Keratinocyte (primary cell): Measurements from ENCODE around the gene TMEM229B. TPM values are rescaled to one million over a fixed set of nuclear protein-coding genes. Genes with fewer than 3 reads are reported as not detected.

Experiments used
- DNase-seq: peaks from one replicate; pipeline ENCODE4 v3.0.0-alpha.2; 2011; ENCODE audit warnings: low read depth, missing footprints, low spot score
- FAIRE-seq: peaks from 2 replicates; lab custom pipeline; 2011; peaks lifted over from hg19 to GRCh38; lab: Jason Lieb, UNC
- H2AFZ ChIP-seq: 2 replicates; pipeline ENCODE4 v1.6.0; 2012; ENCODE audit warnings: low read length, control low read depth, inconsistent platforms; ENCODE audit not compliant: control insufficient read depth
- H3K27ac ChIP-seq: 2 replicates; pipeline ENCODE4 v1.5.1; 2011; ENCODE audit warnings: low read length; ENCODE audit not compliant: control insufficient read depth, insufficient read depth
- H3K27me3 ChIP-seq: 3 replicates; pipeline ENCODE4 v1.6.0; 2011; ENCODE audit warnings: low read length; ENCODE audit not compliant: control insufficient read depth, insufficient read depth; ENCODE audit errors: extremely low read depth
- H3K36me3 ChIP-seq, 2 experiments: 2 replicates in 1 of 2; 3 replicates in 1 of 2; pipeline ENCODE4 v1.5.1; 2011; ENCODE audit warnings: low read length in 2 of 2, mild to moderate bottlenecking in 1 of 2; ENCODE audit not compliant: control insufficient read depth in 2 of 2, insufficient read depth in 2 of 2; ENCODE audit errors: extremely low read depth in 1 of 2
- H3K4me1 ChIP-seq: 3 replicates; pipeline ENCODE4 v1.5.1; 2011; ENCODE audit warnings: low read length; ENCODE audit not compliant: control insufficient read depth, insufficient read depth; ENCODE audit errors: extremely low read depth
- H3K4me2 ChIP-seq: 3 replicates; pipeline ENCODE4 v1.6.0; 2011; ENCODE audit warnings: low read depth, low read length; ENCODE audit not compliant: control insufficient read depth, insufficient read depth; ENCODE audit errors: extremely low read depth
- H3K4me3 ChIP-seq, 3 experiments: fragments of 200-600 bp in 1 of 3; sonication (generic) in 1 of 3; 2 replicates in 2 of 3; 3 replicates in 1 of 3; pipeline ENCODE4 v1.5.1; 2011 to 2016; ENCODE audit warnings: low read length in 3 of 3, mild to moderate bottlenecking in 3 of 3, control low read depth in 2 of 3, inconsistent platforms in 1 of 3, low read depth in 1 of 3, mixed read lengths in 1 of 3, mixed run types in 1 of 3, moderate library complexity in 1 of 3; ENCODE audit not compliant: control insufficient read depth in 2 of 3, insufficient read depth in 2 of 3; ENCODE audit errors: extremely low read depth in 1 of 3
- H3K79me2 ChIP-seq: 2 replicates; pipeline ENCODE4 v1.6.0; 2012; ENCODE audit warnings: low read length; ENCODE audit not compliant: control insufficient read depth, insufficient read depth
- H3K9ac ChIP-seq: 3 replicates; pipeline ENCODE4 v1.6.0; 2011; ENCODE audit warnings: low read length; ENCODE audit not compliant: control insufficient read depth, insufficient read depth; ENCODE audit errors: extremely low read depth
- H3K9me1 ChIP-seq: 3 replicates; pipeline ENCODE4 v1.6.0; 2011; ENCODE audit warnings: low read length; ENCODE audit not compliant: control insufficient read depth, insufficient read depth; ENCODE audit errors: extremely low read depth
- H3K9me3 ChIP-seq: 2 replicates; pipeline ENCODE4 v1.5.1; 2012; ENCODE audit warnings: low read depth, low read length; ENCODE audit not compliant: control insufficient read depth
- H4K20me1 ChIP-seq: 3 replicates; pipeline ENCODE4 v1.6.0; 2011; ENCODE audit warnings: low read length; ENCODE audit not compliant: control insufficient read depth, insufficient read depth; ENCODE audit errors: extremely low read depth
- CTCF ChIP-seq, 3 experiments: IDR thresholded peaks in 1 of 3; conservative IDR thresholded peaks in 1 of 3; optimal IDR thresholded peaks in 1 of 3; 2 replicates in 2 of 3; 3 replicates in 1 of 3; pipeline versions ENCODE3 to v1.5.1; 2011; ENCODE audit warnings: low read length in 3 of 3, mild to moderate bottlenecking in 3 of 3, moderate library complexity in 2 of 3, control low read depth in 1 of 3, inconsistent platforms in 1 of 3; ENCODE audit not compliant: insufficient read depth in 2 of 3; ENCODE audit errors: extremely low read depth in 1 of 3
- EZH2 ChIP-seq: IDR thresholded peaks from one replicate; pipeline ENCODE4 v1.6.1; 2012; ENCODE audit warnings: inconsistent platforms, mild to moderate bottlenecking, low read length, moderate library complexity
- dilution Hi-C: fragments of 300-500 bp; cut with MboI; formaldehyde crosslinking; loops from one replicate; pipeline ENCODE4 v1.7.0; 2020; ENCODE audit warnings: low sequenced_read_pairs; ENCODE audit not compliant: extremely low pct_ligation_motif_present
- polyA plus RNA-seq, 5 experiments: library from polyadenylated mRNA; depleted of rRNA in 3 of 5; stranded (reverse) in 3 of 5; stranded (forward) in 1 of 5; unstranded in 1 of 5; fragments of >200 nt; gene quantifications; 1 replicate in 1 of 5; 2 replicates in 3 of 5; 3 replicates in 1 of 5; pipeline versions ENCODE4 v1.2.1 to v1.2.3, GENCODE V29; 2011 to 2012; ENCODE audit warnings: missing spikeins in 2 of 5, low read depth in 1 of 5, low replicate concordance in 1 of 5

The TMEM229B gene
- polyA plus RNA-seq, 1 donor (not counting 4 experiments of a cell fraction or from before 2014, with no cell fraction given) = 1.0 TPM

DNA sequence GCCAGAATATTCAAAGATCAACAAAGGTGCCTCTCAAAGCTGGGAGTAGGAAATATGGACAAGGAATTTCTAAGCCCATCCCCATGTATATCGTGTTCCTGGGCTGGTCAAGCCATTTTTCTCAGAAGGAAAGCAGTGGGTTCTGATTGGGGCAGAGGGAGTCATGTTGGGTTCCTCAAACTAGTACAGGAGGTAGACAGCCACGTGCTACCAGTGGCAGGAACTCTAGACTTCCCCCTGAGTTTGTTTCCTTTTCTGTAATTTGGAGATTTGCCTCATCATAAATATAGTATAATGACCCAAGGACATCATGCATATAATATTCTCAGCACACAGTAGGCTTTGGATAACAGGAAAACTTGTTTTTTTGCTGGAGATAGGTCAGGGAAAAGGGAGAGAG, 28.2 kb upstream of the TMEM229B start:
- Histone ChIP-seq H4K20me1 (no peaks in the 10 kb centered on the region), H3K4me1 (peaks cover 9% of the 10 kb centered on the region), H3K36me3 (no peaks in the 10 kb centered on the region), H3K9me1 (no peaks in the 10 kb centered on the region), H3K4me2 (no peak overlapping the region), H2AFZ (peak overlapping the region; percentile 53), H3K9me3 (no peaks in the 10 kb centered on the region), H3K27ac (no peak overlapping the region), H3K4me3 (no peak overlapping the region), H3K79me2 (no peaks in the 10 kb centered on the region), H3K9ac (no peak overlapping the region), H3K27me3 (peaks cover 8% of the 10 kb centered on the region)
- FAIRE-seq (no peak), DNase-seq (no peak)
- TF ChIP-seq CTCF (optimal IDR thresholded peaks at IDR 0.05 in 1 of 3, IDR thresholded peaks at IDR 0.05 in 1 of 3, conservative IDR thresholded peaks at IDR 0.05 in 1 of 3; ENCODE audit: extremely low read depth in 1 of 3, insufficient read depth in 2 of 3, low read length in 3 of 3) = no peak
- TF ChIP-seq EZH2 = no peak
- dilution Hi-C loops = no loop called here

DNA sequence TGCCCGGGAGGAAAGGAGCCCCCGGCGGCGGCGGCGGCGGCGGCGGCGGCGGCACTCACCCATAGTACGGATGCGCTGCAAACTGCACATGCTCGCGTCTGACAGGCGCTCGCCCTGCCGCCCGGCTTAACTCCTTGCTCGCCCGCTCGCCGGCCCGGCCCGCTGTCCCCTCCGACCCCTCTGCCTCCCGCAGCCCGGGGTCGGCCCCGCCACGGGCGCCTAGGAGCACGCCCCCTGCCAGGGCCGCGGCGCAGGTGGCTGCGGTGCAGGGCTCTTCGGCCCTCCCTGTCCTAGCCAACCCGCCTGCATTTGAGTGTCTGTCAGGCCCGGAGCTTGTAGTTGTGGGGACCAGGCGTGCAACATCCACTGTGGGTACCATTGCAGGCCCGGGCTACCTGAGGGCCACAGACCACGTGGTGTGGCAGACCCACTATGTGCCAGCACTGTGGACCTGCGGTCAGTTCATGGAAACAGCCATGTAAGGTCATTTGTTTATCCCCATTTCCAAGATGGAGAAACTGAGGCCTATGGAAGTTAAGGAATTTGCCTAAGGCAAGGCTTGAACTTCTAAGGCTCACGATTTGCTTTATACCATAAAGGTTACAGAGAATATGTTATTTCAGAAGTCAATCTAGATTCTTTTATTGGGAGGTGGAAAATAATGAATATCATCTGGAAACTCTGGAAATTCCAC, 27.0 kb upstream of the TMEM229B start:
- dilution Hi-C loops = no loop called here
- Histone ChIP-seq H3K27me3 (peaks cover 8% of the 10 kb centered on the region), H3K9me3 (no peaks in the 10 kb centered on the region), H3K27ac (no peak overlapping the region), H3K4me2 (peak overlapping the region; percentile 66), H3K4me3 (peak overlapping the region; percentile 62 to 72 (median 67)), H3K9ac (peak overlapping the region; percentile 60), H2AFZ (peak overlapping the region; percentile 19), H4K20me1 (no peaks in the 10 kb centered on the region), H3K9me1 (no peaks in the 10 kb centered on the region), H3K36me3 (no peaks in the 10 kb centered on the region), H3K4me1 (peaks cover 9% of the 10 kb centered on the region), H3K79me2 (no peaks in the 10 kb centered on the region)
- TF ChIP-seq EZH2 (no peak), CTCF (optimal IDR thresholded peaks at IDR 0.05 in 1 of 3, IDR thresholded peaks at IDR 0.05 in 1 of 3, conservative IDR thresholded peaks at IDR 0.05 in 1 of 3; ENCODE audit: extremely low read depth in 1 of 3, insufficient read depth in 2 of 3, low read length in 3 of 3) (no peak)
- FAIRE-seq (no peak), DNase-seq (no peak)
